VCaP (cell line): ENCODE results near the gene SAMD15.
"Not testable (repeated sequence)": the region's sequence is repeated elsewhere in the genome, so short reads cannot be mapped to it uniquely, and the experiment has no call there.

ENCODE experiments used
- H3K27ac ChIP-seq: fragments of 450-650 bp; 2 replicates; pipeline ENCODE4 v1.5.1; 2017
- CTCF ChIP-seq: fragments of 450-650 bp; conservative IDR thresholded peaks from 2 replicates; pipeline ENCODE4 v1.5.1; 2017; ENCODE audit warnings: mild to moderate bottlenecking, moderate library complexity

Gene SAMD15

DNA sequence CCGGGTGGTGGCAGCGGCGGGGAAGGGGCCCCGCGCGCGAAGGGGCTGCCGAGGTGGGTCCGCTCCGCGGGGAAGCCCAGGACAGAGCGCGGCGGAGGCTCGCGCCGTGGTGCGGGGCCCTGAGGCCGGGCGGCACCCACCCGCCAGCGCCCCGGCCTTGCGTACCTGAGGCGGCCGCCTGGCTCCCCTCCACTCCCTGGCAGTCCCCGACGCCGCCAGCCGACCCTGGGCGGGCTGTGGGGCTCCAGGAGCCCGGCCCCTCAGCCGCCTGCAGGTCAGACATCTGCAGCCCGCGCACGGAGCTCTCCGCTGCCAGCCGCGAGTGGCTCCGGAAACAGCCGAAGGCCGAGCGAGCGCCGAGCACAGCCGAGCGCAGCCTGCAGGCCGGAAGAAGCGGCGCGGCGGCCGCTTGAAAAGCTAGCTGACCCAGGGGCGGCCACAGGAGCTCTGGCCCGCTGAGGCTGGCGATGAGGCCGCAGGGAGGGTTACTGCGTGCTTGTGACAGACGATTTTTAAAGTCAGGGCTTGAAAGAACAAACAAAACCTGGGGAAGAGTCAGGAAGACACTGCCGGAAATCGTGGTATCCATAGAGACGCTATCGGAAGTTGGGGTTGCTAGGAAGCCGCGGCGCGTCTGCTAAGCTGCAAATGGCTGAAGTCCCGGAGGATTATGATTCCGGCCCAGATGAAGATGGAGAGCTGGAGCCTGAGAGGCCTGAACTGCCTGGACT lies at the start of gene SAMD15, which contains the start of gene TMED8:
Gene SAMD15, plus strand, starts transcription at position 609 of the 731 bp plus-strand sequence. Its CDS starts 40 bp downstream, at position 649.
Gene TMED8, minus strand, starts transcription at position 324 of the 731 bp plus-strand sequence. Its CDS starts 41 bp downstream, at position 283.
- H3K27ac ChIP-seq: peak within 1 kb of the TSS; percentile 80
- peak; percentile 30 for TF ChIP-seq CTCF

DNA sequence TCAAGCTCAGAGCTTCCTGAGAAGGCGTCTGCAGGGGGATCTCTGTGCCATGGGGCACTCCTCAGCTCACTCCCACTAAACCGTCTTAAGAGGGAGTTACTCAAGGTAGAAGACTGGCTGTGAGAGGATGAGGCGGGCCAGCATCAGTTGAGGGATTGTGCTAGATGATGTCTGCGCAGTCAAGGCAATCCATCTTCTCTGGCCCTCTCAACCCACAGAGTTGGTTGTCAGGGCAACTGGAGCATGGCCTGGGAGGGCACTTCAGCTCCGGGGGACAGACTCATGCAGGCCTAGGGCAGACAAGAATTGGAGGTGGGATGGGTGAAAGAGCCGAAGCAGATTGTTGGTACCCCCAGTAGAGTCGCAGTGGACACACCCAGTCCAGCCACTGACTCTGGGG lies 47.3 kb upstream of the SAMD15 start:
- H3K27ac ChIP-seq: no peak overlapping the region
- TF ChIP-seq CTCF: no peak

GRCh38 chr14:77335576-77335975 lies 41.6 kb upstream of the SAMD15 start:
- no peak overlapping the region for H3K27ac ChIP-seq
- TF ChIP-seq CTCF: no peak

GRCh38 chr14:77337255-77337654 lies 39.9 kb upstream of the SAMD15 start:
- H3K27ac ChIP-seq: not testable (repeated sequence)

DNA sequence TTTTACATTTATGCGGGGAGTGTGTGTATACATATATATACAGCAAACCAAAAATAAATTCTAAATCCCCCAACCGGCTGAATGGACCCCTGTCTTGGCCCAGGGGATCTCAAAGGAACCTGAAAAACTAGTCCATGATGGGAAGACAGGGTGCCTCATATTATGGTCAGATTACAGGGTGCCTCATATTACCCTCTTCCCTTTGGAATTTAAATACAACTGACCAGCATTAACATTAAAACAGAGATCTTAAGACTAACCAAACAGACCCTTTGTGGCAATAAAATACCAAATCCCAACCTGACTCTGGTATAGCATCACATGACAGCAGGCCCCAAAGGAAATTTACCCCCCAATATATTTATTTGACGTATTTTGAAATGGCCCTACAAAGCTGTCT lies 39.3 kb upstream of the SAMD15 start:
- H3K27ac ChIP-seq: no peak overlapping the region

DNA sequence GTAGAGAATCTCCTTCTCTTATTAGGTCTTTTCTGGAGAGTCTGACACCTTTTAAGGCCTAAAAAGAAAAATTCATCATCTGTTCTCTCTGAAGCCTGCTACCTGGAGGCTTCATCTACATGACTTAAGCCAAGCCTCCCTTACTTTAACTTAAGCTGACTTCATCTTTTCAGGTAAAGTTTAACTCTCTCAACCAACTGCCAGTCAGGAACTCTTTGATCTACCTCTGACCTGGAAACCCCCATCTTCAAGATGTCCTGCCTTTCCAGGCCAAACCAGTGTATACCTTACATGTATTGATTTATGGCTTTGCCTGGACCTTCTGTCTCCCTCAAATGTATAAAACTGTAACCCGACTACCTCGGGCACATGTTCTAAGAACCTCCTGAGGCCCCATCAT lies 38.9 kb upstream of the SAMD15 start:
- H3K27ac ChIP-seq: no peak overlapping the region
- no peak for TF ChIP-seq CTCF

More for the DNA sequence above, 39.3 kb upstream of the SAMD15 start:
- no peak for TF ChIP-seq CTCF

DNA sequence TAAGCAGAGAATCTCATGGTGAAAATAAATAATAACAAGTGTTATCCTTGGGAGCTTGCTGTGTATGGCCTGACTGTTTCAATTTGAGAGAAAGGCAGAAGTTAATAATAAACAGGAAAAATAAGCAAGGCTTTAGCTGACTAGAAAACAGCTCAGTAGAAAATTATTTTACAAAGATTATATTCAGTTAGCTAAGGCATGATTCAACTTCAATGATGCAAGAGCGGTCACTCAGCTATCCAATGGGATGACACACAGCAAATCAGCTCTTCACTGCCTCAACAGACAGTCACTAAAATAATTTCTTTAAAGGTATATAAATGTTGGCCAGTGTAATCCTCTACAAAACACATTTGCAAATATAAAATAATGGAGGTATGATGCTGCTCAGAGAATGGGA lies 37.8 kb upstream of the SAMD15 start:
- TF ChIP-seq CTCF: no peak
- H3K27ac ChIP-seq: no peak overlapping the region

DNA sequence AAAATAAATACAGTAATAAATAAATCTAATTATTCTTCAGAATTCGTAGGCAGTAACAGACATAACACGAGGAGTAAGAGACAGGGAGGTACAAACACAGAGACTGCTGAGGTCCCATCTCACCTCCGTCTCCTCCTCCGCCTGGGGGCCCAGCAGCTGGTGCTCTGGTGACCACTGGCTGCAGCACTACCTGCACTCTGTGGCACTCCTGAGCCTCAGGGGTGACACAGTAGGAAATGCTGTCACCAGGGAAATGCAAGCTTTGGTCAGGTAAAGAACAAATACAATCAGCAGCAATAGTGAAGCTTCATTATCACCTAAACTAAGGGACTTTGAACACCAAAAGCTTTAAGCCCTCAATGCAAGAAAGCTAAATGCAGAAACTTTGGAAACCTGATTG lies 36.8 kb upstream of the SAMD15 start:
- no peak for TF ChIP-seq CTCF
- H3K27ac ChIP-seq: no peak overlapping the region
